Measurements from ENCODE around the gene GOLGA2.

DNA sequence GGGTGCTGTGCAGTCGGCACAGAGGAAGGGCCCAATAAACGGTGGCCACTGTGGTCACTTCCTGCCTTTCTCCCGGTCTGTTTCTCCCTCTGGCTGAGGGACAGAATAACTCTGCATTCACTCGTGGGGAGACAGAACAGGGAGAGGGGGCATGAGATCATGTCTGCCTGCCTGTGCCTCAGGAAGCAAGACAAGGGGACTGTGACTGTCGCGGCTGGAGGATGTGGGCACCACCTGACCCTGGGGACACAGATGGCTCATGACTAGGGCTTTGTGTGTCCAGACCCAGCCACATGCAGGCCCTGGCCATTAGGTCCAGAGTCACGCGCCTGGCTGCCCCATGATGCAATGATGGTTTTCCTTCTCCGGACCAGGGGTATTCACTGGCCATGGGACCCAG, 40.6 kb upstream of the GOLGA2 start:
- no peak for TF ChIP-seq POLR2A (IDR thresholded peaks at IDR 0.05; ENCODE audit: low read depth, low read length)
- no peak for TF ChIP-seq POLR2AphosphoS5 (IDR thresholded peaks at IDR 0.05; ENCODE audit: low read depth, low read length)
- TF ChIP-seq TAF1 (IDR thresholded peaks at IDR 0.05; ENCODE audit: borderline replicate concordance, low read depth, low read length): no peak

All from GM12892 (cell line).